Erythroblast (primary cell): ENCODE results near the gene KRTAP13-2.

Source experiments
- DNase-seq, 2 experiments: peaks; one replicate each; lab custom pipeline; 2025; lab: John Stamatoyannopoulos, UW
- GATA1 ChIP-seq: IDR thresholded peaks from 2 replicates; pipeline ENCODE4 v1.6.1; 2011; ENCODE audit warnings: low read depth, mild to moderate bottlenecking, control low read depth, low read length, moderate library complexity
- POLR2A ChIP-seq: IDR thresholded peaks from 2 replicates; pipeline ENCODE4 v1.6.1; 2011; ENCODE audit warnings: mild to moderate bottlenecking, low read length

The KRTAP13-2 gene, protein sequence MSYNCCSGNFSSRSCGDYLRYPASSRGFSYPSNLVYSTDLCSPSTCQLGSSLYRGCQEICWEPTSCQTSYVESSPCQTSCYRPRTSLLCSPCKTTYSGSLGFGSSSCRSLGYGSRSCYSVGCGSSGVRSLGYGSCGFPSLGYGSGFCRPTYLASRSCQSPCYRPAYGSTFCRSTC

DNA sequence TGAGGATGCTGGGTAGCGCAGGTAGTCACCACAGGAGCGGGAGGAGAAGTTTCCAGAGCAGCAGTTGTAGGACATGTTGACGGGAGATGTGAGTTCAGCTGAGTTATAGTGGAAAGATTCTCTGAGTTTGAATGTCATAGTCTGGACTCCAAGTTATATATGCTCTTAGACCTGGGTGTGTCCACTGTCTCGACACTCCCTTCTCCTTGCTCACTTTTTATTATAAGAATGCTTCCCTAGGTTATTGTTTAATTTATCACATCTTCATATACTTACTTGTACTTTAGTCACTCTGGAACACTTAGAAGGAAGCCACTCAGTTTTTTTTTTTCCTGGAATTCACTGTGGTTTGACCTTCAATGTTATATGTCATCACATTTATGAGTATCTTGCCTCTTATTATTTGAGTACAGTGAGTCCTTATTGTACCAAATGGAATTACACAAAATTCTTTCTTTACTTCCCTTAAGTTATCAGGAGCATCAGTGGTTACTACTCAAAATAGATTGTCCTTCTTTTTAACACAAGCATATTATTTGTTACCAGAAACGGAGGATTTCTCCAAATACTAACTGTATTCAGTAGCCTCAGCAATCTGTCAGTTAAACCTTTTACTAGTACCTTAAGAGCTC, at the start of gene KRTAP13-2:
TSS of gene KRTAP13-2 (minus strand) at position 133 of the 632 bp plus-strand sequence. CDS start at position 75, 58 bp downstream.
- no peak for TF ChIP-seq POLR2A
- TF ChIP-seq GATA1: no peak
- DNase-seq: no peak

DNA sequence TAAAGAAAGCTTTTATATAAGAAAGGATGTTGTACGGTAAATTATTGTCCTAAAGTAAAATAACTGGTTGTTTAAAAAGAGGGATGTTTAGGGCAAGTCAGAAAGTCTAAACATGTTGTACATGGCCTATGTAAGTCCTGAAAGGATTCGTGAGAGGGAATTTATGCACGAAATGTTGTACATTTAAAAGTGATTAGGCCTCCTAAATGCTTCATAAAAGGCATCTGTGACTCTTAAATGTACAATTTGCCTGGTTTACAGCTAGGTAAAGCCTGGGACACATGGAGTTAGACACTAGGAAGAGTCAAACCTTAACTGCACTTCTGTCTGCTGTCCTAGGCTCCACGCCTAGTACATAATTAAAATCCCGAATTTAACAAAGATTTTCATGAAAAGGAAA, 43.9 kb upstream of the KRTAP13-2 start:
- no peak for TF ChIP-seq GATA1
- TF ChIP-seq POLR2A: no peak
- no peak for DNase-seq

DNA sequence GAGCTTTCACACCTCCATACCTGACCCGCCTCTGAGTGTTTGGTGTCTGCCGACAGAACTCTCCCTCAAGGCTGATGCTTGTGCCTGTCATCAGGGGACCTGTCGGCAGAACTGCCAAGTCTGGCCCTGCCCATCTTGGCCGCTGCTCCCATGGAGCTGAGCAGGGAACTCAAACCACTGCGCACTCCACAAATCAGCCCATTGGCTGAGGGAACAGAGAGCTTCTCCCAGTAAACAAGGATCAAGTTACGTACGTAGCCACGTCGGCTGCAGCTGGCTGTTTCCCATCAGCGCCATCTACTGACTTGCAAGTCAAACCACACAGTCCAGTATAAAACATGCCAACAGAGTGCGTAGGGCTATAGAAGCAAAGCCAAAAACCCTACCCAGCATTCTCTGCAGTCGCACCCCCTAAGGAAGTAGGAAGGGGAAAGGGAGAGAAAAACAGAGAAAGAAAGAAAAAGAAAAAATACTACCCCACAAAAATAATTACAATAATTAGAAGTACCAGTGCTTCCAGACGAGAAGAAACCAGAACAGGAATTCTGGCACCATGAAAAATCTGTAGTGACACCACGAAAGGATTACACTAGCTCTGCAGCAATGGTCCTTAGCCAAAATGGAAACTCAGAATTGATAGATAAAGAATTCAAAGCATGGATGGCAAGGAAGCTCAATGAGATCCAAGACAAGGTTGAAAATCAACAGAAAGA, 36.9 kb upstream of the KRTAP13-2 start:
- DNase-seq: peak; percentile 22 to 35
- TF ChIP-seq POLR2A (no peak), GATA1 (no peak)

DNA sequence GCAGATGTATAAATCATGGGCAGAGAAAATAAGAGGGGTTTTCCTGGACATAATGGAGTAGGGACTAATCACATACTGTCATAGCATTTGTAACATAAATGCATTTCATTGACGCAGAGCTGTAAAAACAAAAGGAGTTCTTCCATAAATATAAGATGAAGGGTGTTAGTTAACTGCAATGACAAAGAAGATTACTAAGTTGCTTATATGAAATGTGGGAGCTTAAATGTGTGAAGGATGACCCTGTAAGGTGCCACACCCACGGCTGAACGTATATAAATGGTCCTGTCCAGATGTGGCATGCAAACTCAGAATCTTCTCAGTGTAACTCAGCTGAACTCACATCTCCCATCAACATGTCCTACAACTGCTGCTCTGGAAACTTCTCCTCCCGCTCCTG, 23.7 kb upstream of the KRTAP13-2 start, which contains the start of gene KRTAP13-1:
TSS of gene KRTAP13-1 (plus strand) at position 301 of the 400 bp plus-strand sequence. CDS start at position 357, 56 bp downstream.
- TF ChIP-seq POLR2A (no peak), GATA1 (no peak)
- no peak for DNase-seq

DNA sequence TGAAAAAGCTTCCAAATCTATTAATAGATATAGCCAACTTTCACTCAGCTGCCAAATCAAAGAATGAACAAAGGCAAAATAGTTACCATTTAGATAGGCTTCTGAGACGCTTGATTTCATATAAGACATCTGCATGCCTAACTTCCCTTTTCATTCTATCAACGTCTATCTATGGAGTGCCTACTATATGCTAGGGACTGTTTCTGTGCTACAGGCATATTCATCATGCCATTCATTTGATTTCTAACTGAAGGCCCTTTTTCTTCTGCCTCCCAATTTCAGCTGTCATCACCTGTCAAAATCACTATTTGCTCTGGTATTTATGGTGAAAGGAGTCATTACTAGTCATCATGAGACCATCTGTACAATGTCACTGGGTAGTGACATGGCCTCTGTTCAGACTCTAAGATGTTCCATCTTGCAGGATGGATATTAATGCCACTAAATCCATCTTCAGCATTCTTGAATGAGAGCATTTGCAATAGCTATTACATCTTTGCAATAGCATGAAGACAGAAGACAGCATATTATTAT, 19.5 kb upstream of the KRTAP13-2 start:
- no peak for TF ChIP-seq GATA1
- TF ChIP-seq POLR2A: no peak
- no peak for DNase-seq

DNA sequence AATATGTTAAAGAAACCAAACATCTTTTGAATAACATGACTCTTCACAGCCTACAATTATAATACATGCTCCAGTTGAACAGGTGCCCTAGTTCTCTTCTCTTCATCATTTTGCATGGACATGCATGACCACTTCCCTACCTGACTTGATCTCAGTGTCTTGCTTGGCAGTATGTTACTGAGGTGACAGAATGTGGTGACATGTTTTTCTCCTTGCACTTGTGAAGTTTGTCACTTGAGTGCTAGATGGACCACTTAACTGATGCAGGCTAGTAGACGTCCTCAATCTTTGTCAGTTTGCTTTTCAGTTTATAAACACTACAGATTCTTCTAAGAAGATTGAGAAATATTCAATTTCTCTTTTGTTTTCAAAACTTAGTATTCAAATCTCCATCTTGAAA, 10.1 kb upstream of the KRTAP13-2 start:
- no peak for TF ChIP-seq GATA1
- no peak for DNase-seq

DNA sequence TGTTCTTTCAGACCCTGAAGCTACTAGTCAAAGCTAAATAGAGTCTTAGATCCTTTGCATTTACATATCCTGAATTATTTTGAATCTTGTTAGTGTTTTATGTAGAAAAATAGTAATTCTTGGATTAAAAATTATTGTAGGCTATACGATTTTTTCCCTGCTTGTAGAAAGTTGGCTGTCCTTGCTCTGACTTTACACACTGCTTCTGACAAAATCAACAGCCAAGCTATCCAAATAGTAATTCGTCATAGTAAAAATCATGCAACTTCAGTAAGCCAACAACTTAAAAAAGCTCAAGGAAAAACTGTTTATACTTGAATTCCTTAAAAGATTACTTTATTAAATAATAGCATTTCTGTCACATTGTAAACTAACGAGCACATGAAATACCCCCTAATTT, 16.2 kb downstream of the KRTAP13-2 start:
- TF ChIP-seq GATA1: no peak
- TF ChIP-seq POLR2A: no peak
- no peak for DNase-seq

DNA sequence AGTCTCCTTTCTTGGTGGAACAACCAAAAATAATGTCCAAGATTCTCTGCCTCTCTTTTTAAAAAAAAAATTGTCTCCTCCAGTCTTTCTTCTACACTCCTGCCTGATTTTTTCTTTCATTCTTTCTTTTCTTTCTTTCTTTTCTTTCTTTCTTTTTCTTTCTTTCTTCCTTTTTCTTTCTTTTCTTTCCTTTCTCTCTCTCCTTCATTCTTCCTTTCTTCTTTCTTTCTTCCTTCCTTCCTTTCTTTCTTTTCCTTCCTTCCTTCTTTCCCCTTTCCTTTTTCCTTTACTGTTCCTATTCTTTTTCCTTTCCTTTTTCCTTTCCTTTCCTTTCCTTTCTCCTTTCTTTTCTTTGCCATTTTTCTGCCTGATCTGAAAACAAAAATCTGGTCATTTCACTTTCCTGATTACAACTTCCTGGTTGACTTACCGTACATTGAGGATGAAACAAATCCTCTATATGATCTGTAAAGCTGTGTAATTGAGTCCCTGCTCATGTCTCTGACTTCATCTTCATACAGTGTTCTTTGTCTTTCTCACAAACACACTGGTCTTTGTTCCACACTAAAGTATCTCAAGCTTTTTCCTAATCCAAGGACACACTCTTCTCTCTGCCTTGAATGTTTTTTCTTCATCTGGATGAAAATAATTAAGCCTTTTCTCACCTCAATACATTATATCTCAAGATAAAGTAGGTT, 17.6 kb downstream of the KRTAP13-2 start:
- TF ChIP-seq POLR2A: no peak
- TF ChIP-seq GATA1: no peak
- DNase-seq: no peak

DNA sequence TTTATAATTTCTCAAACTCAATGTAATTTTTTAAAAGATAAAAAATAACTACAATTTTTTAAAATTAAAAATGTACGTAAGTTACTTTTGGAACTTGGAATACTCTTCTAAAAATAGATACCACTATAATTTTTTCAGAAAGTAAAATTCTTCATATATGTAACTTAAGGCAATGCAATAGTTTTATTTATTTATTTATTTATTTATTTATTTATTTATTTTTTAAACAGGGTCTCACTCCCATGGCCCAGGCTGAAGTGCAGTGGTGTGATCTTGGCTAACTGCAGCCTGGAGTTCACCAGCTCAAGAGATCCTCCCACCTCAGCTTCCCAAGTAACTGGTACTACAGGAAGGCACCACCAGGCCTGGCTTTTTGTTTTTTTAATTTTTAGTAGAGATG, 20.5 kb downstream of the KRTAP13-2 start:
- DNase-seq: no peak
- TF ChIP-seq POLR2A (no peak), GATA1 (no peak)

DNA sequence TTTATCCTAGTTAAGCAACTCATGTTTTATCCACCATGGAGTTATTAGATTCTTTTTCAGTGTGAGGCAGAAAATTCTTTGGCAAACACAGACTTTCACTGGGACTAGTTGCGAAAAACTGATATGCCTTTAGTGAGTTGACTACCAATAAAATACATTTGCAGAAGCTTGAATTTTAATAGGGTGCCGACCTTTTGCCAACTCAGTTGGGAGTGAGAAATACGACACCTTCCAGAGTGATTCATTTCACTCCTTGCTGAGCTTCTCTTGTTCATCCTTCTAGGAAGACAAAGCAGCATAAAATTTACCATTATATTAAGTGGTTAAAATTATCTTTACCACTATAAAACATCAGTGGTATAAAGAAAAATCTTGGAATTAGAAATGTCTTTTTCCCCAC, 22.5 kb downstream of the KRTAP13-2 start:
- no peak for DNase-seq
- TF ChIP-seq POLR2A (no peak), GATA1 (no peak)

DNA sequence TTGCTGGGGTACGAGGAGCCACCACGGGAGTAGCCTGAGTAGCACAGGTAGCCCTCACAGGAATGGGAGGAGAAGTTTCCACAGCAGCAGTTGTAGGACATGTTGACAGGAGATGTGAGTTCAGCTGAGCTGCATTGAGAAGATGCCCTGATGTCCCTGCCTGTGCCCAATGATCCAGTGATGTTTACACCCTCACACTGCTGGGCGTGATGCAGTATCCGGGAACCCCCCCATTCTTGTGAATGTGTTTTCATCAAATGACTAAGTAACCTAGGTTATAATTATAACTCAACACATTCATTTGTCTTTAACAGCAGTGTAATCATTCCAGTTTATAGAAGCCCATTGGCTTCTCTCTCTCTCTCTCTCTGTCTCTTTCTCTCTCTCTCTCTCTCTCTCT, 23.6 kb downstream of the KRTAP13-2 start, which contains the start of gene KRTAP23-1:
TSS of gene KRTAP23-1 (minus strand) at position 101 of the 400 bp plus-strand sequence. CDS start at position 101, 0 bp downstream.
- no peak for DNase-seq
- TF ChIP-seq POLR2A: no peak

DNA sequence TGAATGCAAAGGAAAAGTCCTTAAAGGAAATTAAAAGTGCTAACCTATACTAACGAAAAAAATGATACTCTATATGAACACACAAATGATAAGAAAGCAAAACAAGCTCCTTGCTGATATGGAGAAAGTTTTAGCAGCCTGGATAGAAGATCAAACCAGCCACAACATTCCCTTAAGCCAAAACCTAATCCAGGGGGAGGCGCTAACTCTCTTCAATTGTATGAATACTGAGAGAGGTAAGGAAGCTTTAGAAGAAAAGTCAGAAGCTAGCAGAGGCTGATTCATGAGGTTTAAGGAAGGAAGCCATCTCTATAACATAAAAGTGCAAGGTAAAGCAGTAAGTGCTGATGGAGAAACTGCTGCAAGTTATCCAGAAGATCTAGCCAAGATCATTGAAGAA, 27.1 kb downstream of the KRTAP13-2 start:
- no peak for DNase-seq
- TF ChIP-seq GATA1: no peak
- no peak for TF ChIP-seq POLR2A
